NCI-H446 (cell line): ENCODE data around the gene DMXL1.
"Not testable (repeated sequence)": the region's sequence is repeated elsewhere in the genome, so short reads cannot be mapped to it uniquely, and the experiment has no call there.

Experiments
- DNase-seq, 2 experiments: peaks; one replicate each; lab custom pipeline; 2025; lab: John Stamatoyannopoulos, UW

DMXL1 gene

DNA sequence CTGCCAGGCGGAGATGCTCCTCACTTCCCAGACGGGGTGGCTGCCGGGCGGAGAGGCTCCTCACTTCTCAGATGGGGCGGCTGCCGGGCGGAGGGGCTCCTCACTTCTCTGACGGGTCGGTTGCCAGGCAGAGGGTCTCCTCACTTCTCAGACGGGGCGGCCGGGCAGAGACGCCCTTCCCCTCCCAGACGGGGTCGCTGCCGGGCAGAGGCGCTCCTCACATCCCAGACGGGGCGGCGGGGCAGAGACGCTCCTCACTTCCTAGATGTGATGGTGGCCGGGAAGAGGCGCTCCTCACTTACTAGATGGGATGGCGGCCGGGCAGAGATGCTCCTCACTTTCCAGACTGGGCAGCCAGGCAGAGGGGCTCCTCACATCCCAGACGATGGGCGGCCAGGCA is 51.6 kb downstream of the DMXL1 start:
- not testable (repeated sequence) for DNase-seq

DNA sequence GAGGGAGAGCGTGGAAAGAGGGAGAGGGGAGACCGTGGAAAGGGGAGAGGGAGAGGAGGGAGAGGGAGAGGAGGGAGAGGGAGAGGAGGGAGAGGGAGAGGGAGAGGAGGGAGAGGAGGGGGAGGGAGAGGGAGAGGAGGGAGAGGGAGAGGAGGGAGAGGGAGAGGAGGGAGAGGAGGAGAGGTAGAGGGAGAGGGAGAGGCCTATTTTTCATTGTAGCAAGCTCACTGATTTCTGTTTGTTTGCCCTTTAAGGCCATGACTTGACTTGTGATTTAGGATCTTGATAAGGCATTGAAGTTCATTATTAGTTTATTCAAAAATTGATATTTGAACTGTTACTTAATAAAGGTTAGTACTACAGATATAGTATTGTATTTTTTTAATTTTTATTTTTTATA is 52.4 kb downstream of the DMXL1 start:
- no peak for DNase-seq

DNA sequence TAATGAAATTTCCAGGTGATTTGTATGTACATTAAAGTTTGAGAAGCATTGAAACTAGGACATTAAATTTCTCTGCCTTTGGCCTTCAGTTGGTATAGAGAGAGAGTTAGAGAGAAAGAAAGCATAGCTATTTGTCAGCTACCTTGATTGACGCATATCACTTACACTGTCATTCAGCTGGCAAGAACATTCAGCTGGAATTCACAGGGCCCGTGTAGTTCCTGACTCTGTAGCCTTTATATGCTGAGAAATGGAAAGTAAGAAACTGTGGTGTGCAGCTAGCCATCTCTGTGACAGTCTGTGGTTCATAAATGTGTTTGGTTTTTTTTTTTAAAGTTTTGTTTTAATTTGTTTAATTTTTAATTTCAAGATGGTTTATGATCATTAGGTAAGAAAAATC is 58.9 kb downstream of the DMXL1 start:
- no peak for DNase-seq

DNA sequence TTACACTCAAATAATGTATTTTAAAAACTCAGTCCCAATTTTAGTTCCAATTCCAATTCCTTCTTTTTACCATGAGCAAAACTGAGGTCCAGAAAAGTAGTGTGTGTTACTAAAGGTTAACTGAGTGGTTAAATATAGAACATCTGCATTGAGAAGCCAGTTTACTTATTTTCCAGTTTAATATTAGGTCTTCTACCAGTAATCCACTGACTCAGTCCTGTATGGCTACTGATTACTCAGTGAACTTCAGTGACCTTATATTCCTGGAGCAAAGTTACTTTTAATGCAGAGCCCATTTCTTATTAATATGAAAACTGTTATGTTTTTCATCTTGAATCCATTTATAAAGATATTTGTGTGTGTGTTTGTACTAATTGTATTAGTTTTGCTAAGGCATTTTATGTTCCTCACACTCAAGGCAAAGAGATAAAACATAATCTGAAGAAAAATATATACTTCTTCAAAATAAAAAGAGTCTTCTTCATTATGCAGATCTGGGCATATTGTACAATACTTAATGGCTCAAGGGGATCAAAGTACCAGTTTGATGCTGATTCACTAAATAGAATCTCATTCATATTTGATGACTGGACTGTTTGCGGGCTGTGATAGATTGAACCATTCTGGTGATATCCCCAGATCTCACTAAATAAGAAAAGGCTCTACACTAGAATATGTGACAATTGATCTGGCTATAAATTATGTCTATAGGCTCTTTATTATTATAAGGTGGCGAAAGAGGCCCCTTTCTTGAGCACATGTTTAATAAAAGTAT is 60.8 kb downstream of the DMXL1 start:
- DNase-seq: no peak

DNA sequence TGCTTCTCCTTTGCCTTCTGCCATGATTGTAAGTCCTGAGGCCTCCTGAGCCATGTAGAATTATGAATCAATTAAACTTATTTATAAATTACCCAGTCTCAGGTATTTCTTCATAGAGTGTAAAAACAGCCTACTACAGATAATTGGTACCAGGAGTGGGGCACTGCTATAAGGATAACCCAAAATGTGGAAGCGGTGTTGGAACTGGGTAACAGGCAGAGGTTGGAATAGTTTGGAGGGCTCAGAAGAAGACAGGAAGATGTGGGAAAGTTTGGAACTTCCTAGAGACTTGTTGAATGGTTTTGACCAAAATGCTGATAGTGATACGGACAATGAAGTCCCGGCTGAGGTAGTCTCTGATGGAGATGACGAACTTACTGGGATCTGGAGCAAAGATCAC is 64.9 kb downstream of the DMXL1 start:
- DNase-seq: not testable (repeated sequence)

DNA sequence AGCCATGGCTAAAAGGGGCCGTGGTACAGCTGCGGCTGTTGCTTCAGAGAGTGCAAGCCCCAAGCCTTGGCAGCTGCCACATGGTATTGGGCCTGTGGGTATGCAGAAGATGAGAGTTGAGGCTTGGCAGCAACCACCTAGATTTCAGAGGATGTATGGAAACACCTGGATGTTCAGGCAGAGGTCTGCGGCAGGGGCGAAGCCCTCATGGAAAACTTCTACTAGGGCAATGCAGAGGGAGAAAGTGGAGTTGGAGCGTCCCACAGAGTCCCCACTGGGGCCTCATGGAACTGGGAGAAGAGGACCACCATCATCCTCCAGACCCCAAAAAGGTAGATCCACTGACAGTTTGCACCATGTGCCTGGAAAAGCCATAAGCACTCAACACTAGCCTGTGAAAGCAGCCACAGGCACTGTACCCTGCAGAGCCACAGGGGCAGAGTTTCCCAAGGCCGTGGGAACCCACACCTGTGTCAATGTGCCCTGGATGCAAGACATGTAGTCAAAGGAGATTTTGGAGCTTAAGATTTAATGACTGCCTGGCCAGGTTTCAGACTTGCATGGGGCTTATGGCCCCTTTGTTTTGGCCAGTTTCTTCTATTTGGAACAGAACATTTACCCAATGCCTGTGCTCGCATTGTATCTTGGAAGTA is 65.9 kb downstream of the DMXL1 start:
- no peak for DNase-seq

DNA sequence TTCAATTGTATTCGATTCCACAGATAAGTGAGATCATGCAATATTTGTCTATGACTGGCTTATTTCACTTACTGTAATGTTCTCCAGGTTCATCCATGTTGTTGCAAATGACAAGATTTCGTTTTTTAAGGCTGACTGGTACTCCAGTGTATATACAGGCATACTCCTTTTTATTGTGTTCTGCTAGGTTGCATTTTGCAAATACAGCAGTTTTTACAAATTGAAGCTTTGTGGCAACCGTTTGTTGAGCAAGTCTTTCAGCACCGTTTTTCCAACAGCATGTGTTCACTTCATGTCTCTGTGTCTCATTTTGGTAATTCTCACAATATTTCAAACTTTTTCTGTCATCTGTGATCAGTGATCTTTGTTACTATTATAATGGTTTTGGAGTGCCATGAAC is 82.7 kb downstream of the DMXL1 start:
- DNase-seq: no peak

DNA sequence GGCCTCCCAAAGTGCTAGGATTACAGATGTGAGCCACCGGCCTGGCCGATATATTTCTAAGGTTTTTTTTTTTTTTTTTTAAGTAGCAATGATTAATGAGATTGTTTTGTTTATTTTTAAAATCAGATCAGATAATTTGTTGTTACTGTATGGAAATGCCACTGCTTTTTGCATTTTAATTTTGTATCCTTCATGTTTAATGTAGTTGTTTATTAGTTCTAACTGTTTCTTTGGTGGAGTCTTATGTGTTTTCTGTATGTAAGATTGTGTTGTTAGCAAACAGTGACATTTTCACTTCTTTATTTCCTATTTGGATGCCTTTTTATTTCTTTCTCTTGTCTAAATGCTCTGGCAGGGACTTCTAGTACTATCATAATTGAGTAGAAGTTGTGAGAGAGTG is 87.3 kb downstream of the DMXL1 start:
- DNase-seq: no peak

DNA sequence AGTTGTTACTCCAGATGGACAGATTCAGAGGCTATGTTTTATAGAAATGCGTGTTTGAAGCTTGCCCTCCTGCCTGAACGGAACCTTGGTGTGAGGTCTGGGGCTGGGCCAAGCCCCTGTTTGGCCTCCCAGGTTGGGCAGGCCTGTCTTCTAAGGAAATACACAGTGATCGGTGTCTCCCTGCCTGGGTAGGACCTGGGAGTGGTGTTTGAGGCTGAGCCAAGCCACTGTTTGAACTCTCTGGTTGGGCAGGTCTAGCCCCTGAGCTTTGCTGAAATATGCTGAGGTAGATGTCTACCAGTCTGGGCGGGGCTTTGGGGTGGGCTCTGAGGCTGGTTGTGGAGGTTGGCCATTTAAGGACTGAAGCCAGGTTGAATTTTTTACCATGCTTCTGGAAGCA is 90.5 kb downstream of the DMXL1 start:
- no peak for DNase-seq

DNA sequence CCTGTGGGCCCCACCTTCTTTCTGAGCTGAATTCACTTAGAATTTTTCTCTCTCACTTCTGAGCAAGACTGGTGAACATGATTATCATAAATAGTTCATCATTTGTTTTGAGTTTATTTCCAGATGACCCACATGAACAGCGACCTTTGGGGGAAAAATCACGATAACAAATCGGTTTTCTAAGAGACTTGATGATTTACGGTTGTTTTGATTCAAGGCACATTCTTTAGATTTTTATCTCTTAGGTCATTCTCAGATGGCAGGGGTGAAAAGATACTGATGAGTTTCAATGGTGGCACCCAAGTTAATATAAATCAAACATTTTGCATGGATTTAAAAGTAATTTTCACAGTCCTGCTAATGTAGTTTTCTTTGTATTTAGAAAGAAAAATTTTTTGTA is 95.1 kb downstream of the DMXL1 start:
- no peak for DNase-seq

DNA sequence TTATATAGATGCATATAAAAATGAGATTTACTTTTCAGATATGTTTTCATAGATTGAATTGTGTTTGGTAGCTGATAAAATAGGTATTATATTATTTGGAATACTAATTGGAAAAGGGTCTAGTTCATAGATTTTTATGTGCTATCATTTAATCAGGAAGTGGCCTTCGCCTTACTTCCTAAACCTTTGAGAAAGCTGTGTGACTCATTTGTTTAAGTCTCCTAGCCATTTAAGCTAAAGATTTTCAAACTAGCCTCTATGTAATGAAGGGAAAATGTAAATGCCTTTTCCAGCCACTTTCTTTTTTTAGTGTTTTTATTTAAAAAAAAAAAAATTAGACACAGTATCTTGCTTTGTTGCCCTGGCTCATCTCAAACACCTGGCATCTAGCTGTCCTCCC is 97.5 kb downstream of the DMXL1 start:
- no peak for DNase-seq

DNA sequence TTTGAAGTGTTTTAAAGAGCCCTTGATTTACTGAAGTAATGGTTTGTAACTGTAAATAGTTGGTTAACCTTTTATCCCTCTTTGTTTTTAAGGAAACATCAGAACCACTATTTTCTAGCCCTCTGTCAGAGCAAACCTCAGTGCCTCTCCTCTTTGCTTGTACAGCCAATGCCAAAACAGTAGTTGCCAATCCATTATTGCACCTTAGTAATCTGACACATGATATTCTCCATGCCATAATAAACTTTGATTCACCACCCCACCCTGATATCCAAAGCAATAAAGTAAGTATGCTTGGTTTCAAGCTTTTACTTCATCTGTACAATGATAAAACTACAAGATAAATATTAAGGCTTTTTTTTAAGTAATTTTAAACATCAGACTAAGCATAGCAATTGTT is 100.8 kb downstream of the DMXL1 start:
- DNase-seq: no peak

DNA sequence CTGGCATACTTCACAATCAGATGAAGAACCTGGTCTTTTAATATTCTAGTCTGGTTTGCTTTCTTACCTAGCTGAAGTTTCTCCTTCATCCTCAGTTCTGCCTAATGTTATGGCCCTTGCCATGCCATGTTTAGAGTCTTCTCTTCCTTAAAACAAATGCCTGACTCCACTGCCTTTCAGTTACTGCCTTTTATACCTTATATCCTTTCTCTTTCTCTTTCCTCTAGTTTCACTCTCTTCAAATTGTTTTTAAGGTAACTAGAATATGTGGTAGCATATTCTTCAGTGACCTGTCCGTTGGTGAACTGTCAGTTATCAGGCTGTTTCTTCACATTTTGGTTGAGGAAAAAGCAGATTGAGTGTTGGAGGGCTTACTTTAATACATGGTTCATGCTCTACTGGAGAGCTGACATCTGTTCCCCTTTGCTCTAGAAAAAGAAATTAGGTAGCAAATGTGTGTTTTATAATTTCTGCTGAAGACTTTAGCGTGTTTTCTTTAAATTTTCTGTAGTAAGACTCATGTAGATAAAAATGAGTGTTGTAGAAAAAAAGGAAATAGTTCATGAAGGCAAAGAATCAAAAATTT is 103.8 kb downstream of the DMXL1 start:
- DNase-seq: no peak

DNA sequence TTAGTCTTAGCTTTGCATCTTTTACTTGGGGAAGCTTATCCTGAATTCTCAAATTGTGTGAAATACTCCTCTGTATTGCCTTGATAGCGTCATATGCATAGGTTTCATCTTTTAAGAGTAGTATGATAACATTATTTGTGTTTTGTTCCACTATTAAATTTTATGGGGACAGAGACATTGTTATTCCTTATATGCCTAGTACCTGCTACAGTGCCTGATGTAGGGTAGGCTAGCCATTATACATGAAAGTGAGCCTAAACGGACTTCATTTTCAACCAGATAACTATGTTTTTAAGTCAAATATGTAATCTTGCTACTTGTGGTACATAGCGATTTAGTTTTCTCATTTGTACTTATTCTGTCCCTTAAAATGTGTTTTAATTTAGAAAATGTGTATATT is 105.9 kb downstream of the DMXL1 start:
- DNase-seq: no peak

DNA sequence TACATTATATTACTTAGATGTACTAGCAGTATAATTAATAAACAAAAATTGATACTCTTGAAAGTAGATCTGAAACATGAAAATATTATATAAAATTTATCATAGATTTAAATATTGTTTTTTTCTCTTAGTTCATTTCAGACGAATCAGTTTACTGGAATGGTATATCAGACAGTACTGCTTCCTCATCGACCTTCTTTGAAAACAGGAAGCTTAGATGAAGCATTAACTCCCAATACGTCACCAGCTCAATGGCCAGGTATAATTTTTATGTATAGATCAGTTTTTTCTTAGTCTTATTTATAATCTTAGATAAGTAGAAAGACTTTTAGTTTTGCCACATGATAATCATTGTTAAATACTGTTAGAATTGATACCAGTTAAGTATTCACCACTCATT is 106.3 kb downstream of the DMXL1 start:
- DNase-seq: no peak

DNA sequence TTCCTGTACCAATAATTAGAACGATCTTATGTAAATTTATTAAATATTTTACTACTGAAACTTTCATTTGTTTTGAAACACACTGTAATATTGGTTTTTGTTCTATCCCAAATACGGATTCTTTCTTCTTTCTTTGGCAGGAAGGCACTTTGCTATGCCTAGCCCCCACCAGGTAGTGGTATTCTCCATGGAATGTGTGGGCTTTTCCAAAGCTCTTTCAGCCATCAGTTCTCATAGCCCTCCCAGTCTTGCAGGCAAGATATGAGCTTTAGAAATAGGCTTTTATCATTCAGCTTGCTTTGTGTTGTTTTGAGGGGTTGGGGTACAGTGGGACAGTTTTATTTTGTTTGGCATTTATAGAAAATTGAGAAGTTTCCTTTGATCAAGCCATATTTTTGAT is 107.5 kb downstream of the DMXL1 start:
- no peak for DNase-seq

DNA sequence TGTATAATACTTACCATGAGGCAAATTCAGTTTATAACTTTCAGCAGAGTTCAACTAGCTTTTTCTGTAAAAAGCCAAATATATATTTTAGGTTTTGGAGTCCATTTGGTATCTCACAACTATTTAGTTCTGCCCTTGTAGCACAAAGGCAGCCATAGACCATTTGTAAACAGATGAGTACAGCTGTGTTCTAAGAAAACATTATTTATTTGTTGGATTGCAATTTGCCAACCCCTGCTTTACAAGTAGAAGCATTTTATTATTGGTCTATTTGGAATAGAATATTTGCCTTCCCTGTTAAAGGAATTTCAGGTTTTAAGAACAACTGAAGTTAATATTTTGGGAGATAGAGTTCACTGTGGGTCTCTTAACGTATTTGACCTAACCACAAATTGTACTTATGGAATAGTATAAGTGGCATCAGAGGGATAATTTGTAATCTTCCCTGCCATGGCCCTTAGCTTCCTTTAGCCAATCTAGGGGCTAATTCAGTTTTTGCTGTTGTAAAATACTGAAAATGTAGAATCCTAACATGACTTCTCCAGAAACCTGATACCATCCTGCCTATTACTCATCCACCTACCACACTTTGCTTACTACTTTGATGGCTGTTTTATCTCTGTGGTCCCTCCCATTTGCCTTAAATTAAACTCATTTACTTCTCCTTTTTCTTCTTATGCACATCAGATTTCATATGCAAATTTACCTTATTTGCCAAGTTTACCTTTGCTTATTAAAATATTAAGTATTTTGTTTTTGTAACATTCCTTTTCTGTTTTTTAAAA is 109.2 kb downstream of the DMXL1 start:
- no peak for DNase-seq

DNA sequence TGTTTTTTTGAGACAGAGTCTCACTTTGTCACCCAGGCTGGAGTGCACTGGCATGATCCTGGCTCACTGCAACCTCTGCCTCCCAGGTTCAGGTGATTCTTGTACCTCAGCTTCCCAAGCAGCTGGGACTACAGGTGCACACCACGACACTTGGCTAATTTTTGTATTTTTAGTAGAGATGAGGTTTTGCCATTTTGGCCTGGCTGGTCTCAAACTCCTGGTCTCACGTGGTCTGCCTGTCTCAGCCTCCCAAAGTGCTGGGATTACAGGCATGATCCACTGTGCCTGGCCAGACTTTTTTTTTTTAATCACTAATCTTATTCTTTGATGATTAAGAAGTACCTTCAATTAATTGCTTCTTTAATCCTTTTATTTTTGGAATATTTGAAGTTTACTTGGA is 114.6 kb downstream of the DMXL1 start:
- DNase-seq: not testable (repeated sequence)

DNA sequence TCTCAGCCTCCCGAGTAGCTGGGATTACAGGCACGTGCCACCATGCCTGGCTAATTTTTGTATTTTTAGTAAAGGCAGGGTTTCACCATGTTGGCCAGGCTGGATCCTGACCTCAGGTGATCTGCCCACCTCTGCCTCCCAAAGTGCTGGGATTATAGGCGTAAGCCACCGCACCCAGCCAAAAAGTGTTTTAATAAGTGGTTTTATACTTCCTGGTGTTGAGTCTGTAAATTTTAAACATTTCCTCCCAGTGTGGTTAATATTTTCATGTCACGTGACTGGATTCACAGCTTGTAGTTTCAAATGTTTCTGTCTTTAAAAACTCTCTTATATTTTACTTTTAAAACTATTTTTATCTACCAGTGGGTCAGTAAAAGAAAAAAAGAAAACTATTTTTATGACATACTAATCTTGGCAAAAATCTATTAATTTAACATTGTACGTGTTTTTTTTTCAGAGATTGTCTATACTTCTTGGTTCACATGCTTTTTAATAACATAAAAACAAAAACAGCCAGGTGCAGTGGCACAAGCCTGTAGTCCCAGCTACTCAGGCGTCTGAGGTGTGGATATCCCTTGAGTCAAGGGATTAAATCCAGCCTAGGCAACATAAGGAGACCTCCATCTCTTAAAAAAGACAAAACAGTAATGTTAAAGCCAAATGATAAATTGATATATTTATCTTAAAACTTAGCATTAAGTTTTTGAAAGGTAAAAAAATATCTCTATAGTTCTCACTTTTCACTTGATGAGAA is 117.1 kb downstream of the DMXL1 start:
- DNase-seq: no peak

DNA sequence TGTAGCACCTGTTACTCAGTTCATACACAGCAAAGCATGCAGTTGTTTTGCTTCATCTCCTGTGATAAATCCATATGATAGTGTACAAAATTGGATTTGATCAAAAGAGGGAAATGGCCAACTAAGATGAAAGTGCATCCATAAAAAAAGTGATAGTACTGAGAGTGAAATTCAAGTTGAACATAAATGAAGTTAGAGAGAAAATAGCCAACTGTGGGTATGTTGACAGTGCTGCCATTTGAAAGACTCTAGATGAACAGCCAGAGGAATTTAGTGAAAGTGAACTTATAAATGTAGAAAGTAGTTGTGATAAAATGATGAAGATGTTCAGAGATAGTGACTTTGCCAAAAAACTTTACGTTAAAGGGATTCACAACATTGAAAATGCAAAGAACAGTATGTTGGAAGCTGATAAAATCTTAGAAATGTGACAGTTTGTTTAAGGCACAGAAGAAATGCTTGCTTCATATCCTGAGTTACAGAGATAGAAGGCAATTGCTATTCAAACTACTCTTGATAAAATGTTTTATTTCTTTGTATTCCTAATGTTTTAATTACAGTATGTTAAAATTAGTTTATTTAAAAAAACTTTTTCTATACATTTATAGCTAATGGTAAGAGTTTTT is 119.7 kb downstream of the DMXL1 start:
- DNase-seq: no peak

DNA sequence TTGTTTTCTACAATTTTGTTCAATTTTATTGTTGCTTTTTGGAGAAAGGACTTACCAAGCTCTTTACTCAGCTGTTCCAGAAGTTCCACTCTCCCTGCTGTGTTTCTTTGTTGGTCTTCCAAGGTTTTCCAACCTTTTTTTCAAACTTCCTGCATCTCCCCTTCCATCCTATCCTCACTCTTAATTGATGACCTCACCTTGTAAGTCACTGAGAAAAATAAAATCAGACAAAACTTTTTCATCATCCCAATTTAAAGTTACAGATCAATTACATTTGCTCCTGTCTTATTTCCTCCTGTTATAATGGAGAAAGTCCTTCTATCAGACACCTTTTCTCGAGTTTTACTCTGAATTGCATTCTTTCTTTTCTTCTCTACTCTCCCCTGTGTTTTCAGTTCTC is 121.1 kb downstream of the DMXL1 start:
- no peak for DNase-seq

DNA sequence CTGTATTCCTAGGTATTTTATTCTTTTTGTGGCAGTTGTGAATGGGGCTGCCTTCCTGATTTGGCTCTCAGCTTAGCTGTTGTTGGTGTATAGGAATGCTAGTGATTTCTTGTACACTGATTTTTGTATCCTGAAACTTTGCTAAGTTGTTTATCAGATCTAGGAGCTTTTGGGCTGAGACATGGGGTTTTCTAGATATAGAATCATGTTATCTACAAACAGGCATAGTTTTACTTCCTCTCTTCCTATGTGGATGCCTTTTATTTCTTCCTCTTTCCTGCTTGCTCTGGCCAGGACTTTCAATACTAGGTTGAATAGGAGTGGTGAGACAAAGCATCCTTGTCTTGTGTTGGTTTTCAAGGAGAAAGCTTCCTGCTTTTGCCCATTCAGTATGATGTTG is 129.9 kb downstream of the DMXL1 start:
- DNase-seq: no peak
